GM10266 (cell line): ENCODE measurements around the gene RHEB.

ENCODE experiments used
- DNase-seq: peaks from one replicate; pipeline ENCODE4 v3.0.0; 2012; ENCODE audit errors: extremely low spot score
- CTCF ChIP-seq: IDR thresholded peaks from 2 replicates; pipeline ENCODE4 v1.5.1; 2012; ENCODE audit warnings: mild to moderate bottlenecking, low read depth; ENCODE audit not compliant: control insufficient read depth, insufficient read depth; ENCODE audit errors: missing control alignments

RHEB gene

GRCh38 chr7:151453326-151453791, 66.3 kb downstream of the RHEB start:
- no peak for TF ChIP-seq CTCF
- no peak for DNase-seq

- no peak for DNase-seq
- no peak for TF ChIP-seq CTCF
These were observed 66.9 kb downstream of the RHEB start for GRCh38 chr7:151452680-151453325.

GRCh38 chr7:151451626-151452571, 67.8 kb downstream of the RHEB start:
- DNase-seq, result no peak
- no peak for TF ChIP-seq CTCF

- DNase-seq, result no peak
- no peak for TF ChIP-seq CTCF
These were observed 68.5 kb downstream of the RHEB start for GRCh38 chr7:151451156-151451555.

GRCh38 chr7:151449990-151450389, 69.7 kb downstream of the RHEB start:
- TF ChIP-seq CTCF, result no peak
- no peak for DNase-seq

- TF ChIP-seq CTCF, result peak; percentile 77
- peak; percentile 90 for DNase-seq
These were observed 71.1 kb downstream of the RHEB start for GRCh38 chr7:151448261-151449252.
